Right lobe of liver (tissue), 6 donors: ENCODE measurements around the gene DEPDC5. TPM values are rescaled to one million over a fixed set of nuclear protein-coding genes. Genes with fewer than 3 reads are reported as not detected.

Experiments used
- ATAC-seq, 4 donors: fragments of 200-7000 bp; cut with Tn5 transposase; one replicate each; pipeline ENCODE4 v1.9.1; 2020; ENCODE audit warnings: mild to moderate bottlenecking in 4 of 4, moderate library complexity in 4 of 4
- DNase-seq, 3 donors: peaks; one replicate each; pipeline ENCODE4 v3.0.0-alpha.2; 2020
- H3K27ac ChIP-seq, 3 donors: fragments of 200-600 bp; one replicate each; pipeline ENCODE4 v1.8.0; 2022
- H3K27me3 ChIP-seq, 2 donors: fragments of 200-600 bp; one replicate each; pipeline ENCODE4 v1.8.0; 2022
- H3K36me3 ChIP-seq, 4 donors: fragments of 200-600 bp; sonication (generic) in 1 of 4; one replicate each; pipeline versions ENCODE4 v1.5.1 to v1.8.0; 2017 to 2022; ENCODE audit warnings: control low read depth in 1 of 4
- H3K4me1 ChIP-seq, 4 donors: fragments of 200-600 bp; sonication (generic) in 1 of 4; one replicate each; pipeline versions ENCODE4 v1.5.1 to v1.8.0; 2017 to 2022; ENCODE audit warnings: control low read depth in 1 of 4
- H3K4me3 ChIP-seq, 3 donors: fragments of 200-600 bp; one replicate each; pipeline ENCODE4 v1.8.0; 2022
- H3K9me3 ChIP-seq, 4 donors: fragments of 200-600 bp; sonication (generic) in 1 of 4; one replicate each; pipeline versions ENCODE4 v1.5.1 to v1.8.0; 2017 to 2022; ENCODE audit warnings: control low read depth in 1 of 4
- CTCF ChIP-seq, 4 donors: fragments of 200-600 bp in 3 of 4; fragments of 450-650 bp in 1 of 4; IDR thresholded peaks; one replicate each; pipeline versions ENCODE4 v1.5.1 to v1.8.0; 2016 to 2022; ENCODE audit warnings: antibody characterized with exemption in 4 of 4, mild to moderate bottlenecking in 2 of 4
- POLR2A ChIP-seq: fragments of 450-650 bp; IDR thresholded peaks from one replicate; pipeline ENCODE4 v1.6.1; 2017; ENCODE audit warnings: antibody characterized with exemption, mild to moderate bottlenecking
- WGBS: methylation state at CpG from one replicate; pipeline ENCODE4 v1.1.6; 2018; ENCODE audit warnings: low coverage, low lambda C conversion rate; ENCODE audit not compliant: insufficient coverage; ENCODE audit errors: missing lambda C conversion rate; 5-methylcytosine and 5-hydroxymethylcytosine counted together
- intact Hi-C, 2 donors: fragments of 100-400 bp; cut with DNase I; formaldehyde crosslinking; loops; one replicate each; pipeline versions ENCODE4 v1.11.2 to v1.14.1; 2022
- total RNA-seq, 6 experiments: library from RNA; depleted of rRNA in 2 of 6; stranded (reverse); fragments of >200 nt in 2 of 6; fragmentation: NEBNext Ultra II Directional in 3 of 6; extraction: Animal tissue kit (Norgen Biotek cat#: 25700) in 3 of 6; gene quantifications; one replicate each; pipeline versions ENCODE4 v1.1.0 to v1.2.4, GENCODE V29; 2016 to 2023
- donor health status: DM: no; HTN: yes; CAD: no.
- donor health status: DM: no; HTN: no; CAD: no.
- donor health status: DM: no; HTN: no; CAD: no.
- donor health status: DM: no; HTN: yes; CAD: no.
- donor health status: DM: no; HTN: yes; CAD: no.

DEPDC5 gene
- total RNA-seq, 6 experiments from 2014 or later: 9.1 to 22.9 (median 14.6) TPM

- H3K27ac ChIP-seq: no peak overlapping the region
- intact Hi-C loops: no loop called here
- DNase-seq (no peak), ATAC-seq (no peak)
- TF ChIP-seq CTCF (IDR thresholded peaks at IDR 0.05) (no peak), POLR2A (no peak)
- no peak overlapping the region for H3K4me3 ChIP-seq
- no peaks in the 10 kb centered on the region for H3K9me3 ChIP-seq
- 100% methylated on average over 1 of the region's 2 CpGs for WGBS
- peaks cover 0 to 11% (median 0%) of the 10 kb centered on the region in 4 donors for H3K4me1 ChIP-seq
- peaks cover 0 to 36% (median 12%) of the 10 kb centered on the region in 4 donors for H3K36me3 ChIP-seq
- no peaks in the 10 kb centered on the region for H3K27me3 ChIP-seq
Observed at GRCh38 chr22:31825513-31825912, 71.7 kb downstream of the DEPDC5 start.

GRCh38 chr22:31826443-31826842 lies 72.6 kb downstream of the DEPDC5 start:
- intact Hi-C loops: no loop called here
- no peak for ATAC-seq
- Histone ChIP-seq H3K27ac (no peak overlapping the region), H3K4me3 (no peak overlapping the region), H3K36me3 (peaks cover 0 to 28% (median 10%) of the 10 kb centered on the region in 4 donors), H3K27me3 (no peaks in the 10 kb centered on the region), H3K9me3 (no peaks in the 10 kb centered on the region), H3K4me1 (peaks cover 0 to 20% (median 2%) of the 10 kb centered on the region in 4 donors)
- DNase-seq: no peak
- TF ChIP-seq POLR2A: no peak
- no peak for TF ChIP-seq CTCF (IDR thresholded peaks at IDR 0.05)
- 86% methylated on average over 6 of the region's 6 CpGs for WGBS

GRCh38 chr22:31828739-31829138 lies 74.9 kb downstream of the DEPDC5 start:
- WGBS: 80% methylated on average over 4 of the region's 5 CpGs
- intact Hi-C loops: no loop called here
- H3K27ac ChIP-seq: no peak overlapping the region
- ATAC-seq (no peak), DNase-seq (no peak)
- peaks cover 0 to 30% (median 6%) of the 10 kb centered on the region in 4 donors for H3K4me1 ChIP-seq
- H3K36me3 ChIP-seq: peaks cover 0 to 12% (median 0%) of the 10 kb centered on the region in 4 donors
- H3K4me3 ChIP-seq: no peak overlapping the region
- no peak for TF ChIP-seq POLR2A
- TF ChIP-seq CTCF (IDR thresholded peaks at IDR 0.05): no peak
- no peaks in the 10 kb centered on the region for H3K9me3 ChIP-seq
- H3K27me3 ChIP-seq: no peaks in the 10 kb centered on the region

- ATAC-seq (peak in 2 of 4 donors; percentile 17 to 90), DNase-seq (no peak)
- Histone ChIP-seq H3K4me1 (peaks cover 0 to 38% (median 8%) of the 10 kb centered on the region in 4 donors), H3K9me3 (no peaks in the 10 kb centered on the region), H3K4me3 (no peak overlapping the region), H3K36me3 (peaks cover 0 to 12% (median 0%) of the 10 kb centered on the region in 4 donors), H3K27me3 (no peaks in the 10 kb centered on the region), H3K27ac (peak overlapping the region in 1 of 3 donors; percentile 39)
- 0% methylated on average over 1 of the region's 1 CpG for WGBS
- intact Hi-C loops: no loop called here
- no peak for TF ChIP-seq POLR2A
- no peak for TF ChIP-seq CTCF (IDR thresholded peaks at IDR 0.05)
Observed at GRCh38 chr22:31829505-31829904, 75.7 kb downstream of the DEPDC5 start.

- DNase-seq (no peak), ATAC-seq (peak in 1 of 4 donors; percentile 10)
- WGBS: 28% methylated on average over 1 of the region's 1 CpG
- intact Hi-C loops: no loop called here
- Histone ChIP-seq H3K27me3 (no peaks in the 10 kb centered on the region), H3K4me1 (peaks cover 0 to 41% (median 8%) of the 10 kb centered on the region in 4 donors), H3K4me3 (no peak overlapping the region), H3K9me3 (no peaks in the 10 kb centered on the region), H3K27ac (no peak overlapping the region), H3K36me3 (peaks cover 0 to 12% (median 0%) of the 10 kb centered on the region in 4 donors)
- TF ChIP-seq POLR2A (no peak), CTCF (IDR thresholded peaks at IDR 0.05) (no peak)
Observed at GRCh38 chr22:31830721-31831070, 76.9 kb downstream of the DEPDC5 start.
